ENCODE results near the gene RASGRP2.

DNA sequence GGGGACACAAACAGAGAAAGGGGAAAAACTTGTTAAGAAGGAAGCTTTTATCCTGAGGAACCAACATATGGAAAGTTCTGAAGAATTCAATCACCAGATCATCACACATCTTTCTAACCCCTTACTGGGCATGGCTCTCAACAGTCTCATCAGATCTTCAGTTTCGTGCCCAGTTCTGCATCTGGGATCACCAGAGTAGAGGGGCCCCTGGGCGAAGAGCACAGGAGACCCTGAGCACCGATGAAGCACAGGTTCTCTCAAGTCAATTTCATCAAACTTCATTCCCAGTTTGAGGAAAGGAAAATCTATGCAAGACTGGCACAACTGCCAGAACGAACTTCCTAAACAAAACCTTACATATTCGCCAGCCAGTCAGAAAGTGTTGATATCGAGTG, 24.4 kb upstream of the RASGRP2 start:
- TF ChIP-seq EP300 (IDR thresholded peaks at IDR 0.05; ENCODE audit: borderline replicate concordance in 1 of 2, low read depth in 2 of 2, low read length in 2 of 2) (no peak), POLR2A (IDR thresholded peaks at IDR 0.05; ENCODE audit: control extremely low read depth in 1 of 2, low read depth in 2 of 2, low read length in 2 of 2) (no peak), SUZ12 (IDR thresholded peaks at IDR 0.05; ENCODE audit: low read length) (no peak), CREB1 (IDR thresholded peaks at IDR 0.05) (no peak), ZNF274 (IDR thresholded peaks at IDR 0.05; ENCODE audit: borderline replicate concordance, extremely low read depth, low read length) (no peak), KDM1A (IDR thresholded peaks at IDR 0.05; ENCODE audit: borderline replicate concordance, low read length) (no peak), EZH2 (IDR thresholded peaks at IDR 0.05; ENCODE audit: low read depth, low read length, severe bottlenecking) (no peak), POLR2AphosphoS5 (IDR thresholded peaks at IDR 0.05; ENCODE audit: low read depth, low read length) (0 out of 2 replicates have a peak, but pooled peaks have one; percentile 30), JUND (IDR thresholded peaks at IDR 0.05; ENCODE audit: low read length) (no peak), RFX5 (IDR thresholded peaks at IDR 0.05; ENCODE audit: borderline replicate concordance, low read depth, low read length) (no peak), SIN3A (conservative IDR thresholded peaks at IDR 0.05 in 1 of 2, IDR thresholded peaks at IDR 0.05 in 1 of 2; ENCODE audit: low read depth in 1 of 2, low read length in 2 of 2) (no peak), TBP (IDR thresholded peaks at IDR 0.05; ENCODE audit: low read depth, low read length) (no peak)
- TF ChIP-seq, protein P1, sequence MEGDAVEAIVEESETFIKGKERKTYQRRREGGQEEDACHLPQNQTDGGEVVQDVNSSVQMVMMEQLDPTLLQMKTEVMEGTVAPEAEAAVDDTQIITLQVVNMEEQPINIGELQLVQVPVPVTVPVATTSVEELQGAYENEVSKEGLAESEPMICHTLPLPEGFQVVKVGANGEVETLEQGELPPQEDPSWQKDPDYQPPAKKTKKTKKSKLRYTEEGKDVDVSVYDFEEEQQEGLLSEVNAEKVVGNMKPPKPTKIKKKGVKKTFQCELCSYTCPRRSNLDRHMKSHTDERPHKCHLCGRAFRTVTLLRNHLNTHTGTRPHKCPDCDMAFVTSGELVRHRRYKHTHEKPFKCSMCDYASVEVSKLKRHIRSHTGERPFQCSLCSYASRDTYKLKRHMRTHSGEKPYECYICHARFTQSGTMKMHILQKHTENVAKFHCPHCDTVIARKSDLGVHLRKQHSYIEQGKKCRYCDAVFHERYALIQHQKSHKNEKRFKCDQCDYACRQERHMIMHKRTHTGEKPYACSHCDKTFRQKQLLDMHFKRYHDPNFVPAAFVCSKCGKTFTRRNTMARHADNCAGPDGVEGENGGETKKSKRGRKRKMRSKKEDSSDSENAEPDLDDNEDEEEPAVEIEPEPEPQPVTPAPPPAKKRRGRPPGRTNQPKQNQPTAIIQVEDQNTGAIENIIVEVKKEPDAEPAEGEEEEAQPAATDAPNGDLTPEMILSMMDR (IDR thresholded peaks at IDR 0.05; ENCODE audit: control extremely low read depth in 1 of 3, insufficient read depth in 1 of 3, low read depth in 1 of 3, low read length in 3 of 3) = no peak
- TF ChIP-seq, protein P2, sequence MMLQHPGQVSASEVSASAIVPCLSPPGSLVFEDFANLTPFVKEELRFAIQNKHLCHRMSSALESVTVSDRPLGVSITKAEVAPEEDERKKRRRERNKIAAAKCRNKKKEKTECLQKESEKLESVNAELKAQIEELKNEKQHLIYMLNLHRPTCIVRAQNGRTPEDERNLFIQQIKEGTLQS (IDR thresholded peaks at IDR 0.05; ENCODE audit: insufficient read depth, low read depth, low read length) = no peak
